ENCODE measurements around the gene MBOAT7. TPM values are rescaled to one million over a fixed set of nuclear protein-coding genes. Genes with fewer than 3 reads are reported as not detected.

Gene MBOAT7
- polyA plus RNA-seq, 1 of the 3 experiments (the other 2 are of a cell fraction), result 80.8 TPM

GRCh38 chr19:54186351-54186750 lies 3.0 kb downstream of the MBOAT7 start:
- Histone ChIP-seq H4K20me1 (ENCODE audit: insufficient read depth) (no peaks in the 10 kb centered on the region), H3K27ac (ENCODE audit: low read depth in 2 of 2, low read length in 1 of 2) (no peak overlapping the region), H3K27me3 (ENCODE audit: insufficient read depth) (no peaks in the 10 kb centered on the region), H3F3A (replicated peaks; ENCODE audit: insufficient read depth) (peaks cover 5% of the 10 kb centered on the region), H3K4me2 (no peak overlapping the region), H3K9ac (no peak overlapping the region), H3K9me3 (no peaks in the 10 kb centered on the region), H3K9me2 (no peaks in the 10 kb centered on the region), H3K4me1 (ENCODE audit: control insufficient read depth in 1 of 2, insufficient read depth in 2 of 2, low read depth in 1 of 2, low read length in 1 of 2) (peaks cover 0 to 7% of the 10 kb centered on the region in 2 experiments; a peak in 1 of 4 replicates), H3K36me3 (replicated peaks in 1 of 2; ENCODE audit: control insufficient read depth in 1 of 2, insufficient read depth in 2 of 2, low read length in 1 of 2) (peaks cover 23% of the 10 kb centered on the region in 2 experiments), H3K79me2 (ENCODE audit: insufficient read depth) (peaks cover 50% of the 10 kb centered on the region), H2AFZ (ENCODE audit: low read depth) (no peak overlapping the region), H3K4me3 (ENCODE audit: low read depth in 2 of 2, low read length in 1 of 2) (no peak overlapping the region)
- ChIA-PET CTCF (interaction anchor here (1.2 kb wide), 1 partner anchor 18 kb away, joined by 4 read pairs; no protein-coding TSS in a partner anchor), POLR2A (no interaction called here)
- WGBS (ENCODE audit: low lambda C conversion rate), result 93% methylated on average over 7 of the region's 8 CpGs
- TF ChIP-seq NFIC (IDR thresholded peaks at IDR 0.05; ENCODE audit: borderline replicate concordance) (no peak), TEAD4 (IDR thresholded peaks at IDR 0.05; ENCODE audit: borderline replicate concordance, insufficient read depth) (no peak), NRF1 (IDR thresholded peaks at IDR 0.05; ENCODE audit: low read depth, low read length) (no peak), SIN3A (IDR thresholded peaks at IDR 0.05; ENCODE audit: borderline replicate concordance, low read depth, low read length) (no peak), RFX5 (IDR thresholded peaks at IDR 0.05; ENCODE audit: low read length) (no peak)
- no peak for DNase-seq

- Histone ChIP-seq H4K20me1 (ENCODE audit: insufficient read depth) (peaks cover 5% of the 10 kb centered on the region; the same call in 1 of the 2 replicates), H3K4me1 (ENCODE audit: control insufficient read depth in 1 of 2, insufficient read depth in 2 of 2, low read depth in 1 of 2, low read length in 1 of 2) (peaks cover 0 to 14% of the 10 kb centered on the region in 2 experiments; a peak in 1 of 4 replicates), H3K79me2 (ENCODE audit: insufficient read depth) (peaks cover 43% of the 10 kb centered on the region), H3F3A (replicated peaks; ENCODE audit: insufficient read depth) (peaks cover 3% of the 10 kb centered on the region), H3K4me2 (no peak overlapping the region), H3K27ac (ENCODE audit: low read depth in 2 of 2, low read length in 1 of 2) (no peak overlapping the region), H3K9ac (no peak overlapping the region), H3K9me2 (no peaks in the 10 kb centered on the region), H3K27me3 (ENCODE audit: insufficient read depth) (no peaks in the 10 kb centered on the region), H3K4me3 (ENCODE audit: low read depth in 2 of 2, low read length in 1 of 2) (no peak overlapping the region), H3K9me3 (no peaks in the 10 kb centered on the region), H2AFZ (ENCODE audit: low read depth) (no peak overlapping the region), H3K36me3 (replicated peaks in 1 of 2; ENCODE audit: control insufficient read depth in 1 of 2, insufficient read depth in 2 of 2, low read length in 1 of 2) (peaks cover 33 to 37% of the 10 kb centered on the region in 2 experiments)
- CTCF ChIA-PET, result interaction anchor here (1.2 to 1.7 kb wide), 2 partner anchors 10 to 15 kb away, joined by 5 to 7 read pairs; partner anchors contain the start of gene TMC4
- TF ChIP-seq NRF1 (IDR thresholded peaks at IDR 0.05; ENCODE audit: low read depth, low read length) (no peak), FOSL2 (IDR thresholded peaks at IDR 0.05; ENCODE audit: borderline replicate concordance, low read depth) (no peak), USF1 (IDR thresholded peaks at IDR 0.05; ENCODE audit: borderline replicate concordance, low read depth) (no peak), RXRA (IDR thresholded peaks at IDR 0.05; ENCODE audit: borderline replicate concordance, low read depth) (no peak), CHD2 (IDR thresholded peaks at IDR 0.05; ENCODE audit: low read length, partially characterized antibody) (no peak), FOXM1 (IDR thresholded peaks at IDR 0.05; ENCODE audit: low read depth) (no peak), MEF2A (IDR thresholded peaks at IDR 0.05; ENCODE audit: borderline replicate concordance, low read depth) (no peak), ELF1 (IDR thresholded peaks at IDR 0.05) (no peak), MXI1 (IDR thresholded peaks at IDR 0.05; ENCODE audit: low read depth, low read length) (no peak), USF2 (IDR thresholded peaks at IDR 0.05; ENCODE audit: borderline replicate concordance, low read depth, low read length) (no peak), RFX5 (IDR thresholded peaks at IDR 0.05; ENCODE audit: low read length) (no peak), RAD21 (IDR thresholded peaks at IDR 0.05; ENCODE audit: low read length) (no peak), MAX (IDR thresholded peaks at IDR 0.05; ENCODE audit: low read depth) (no peak), REST (IDR thresholded peaks at IDR 0.05; ENCODE audit: low read depth, low read length) (no peak), EZH2phosphoT487 (IDR thresholded peaks at IDR 0.05; ENCODE audit: borderline replicate concordance, low read depth) (no peak), JUND (IDR thresholded peaks at IDR 0.05) (no peak)
- 94% methylated on average over 9 of the region's 11 CpGs for WGBS (ENCODE audit: low lambda C conversion rate)
- POLR2A ChIA-PET, result interaction anchor here (1.0 kb wide), 1 partner anchor 18 kb away, joined by 4 read pairs; no protein-coding TSS in a partner anchor
- DNase-seq, result no peak
Measured at GRCh38 chr19:54183431-54183830, 5.9 kb downstream of the MBOAT7 start.

Data from SK-N-SH (cell line).